ENCODE data around the gene POLN.

POLN gene

DNA sequence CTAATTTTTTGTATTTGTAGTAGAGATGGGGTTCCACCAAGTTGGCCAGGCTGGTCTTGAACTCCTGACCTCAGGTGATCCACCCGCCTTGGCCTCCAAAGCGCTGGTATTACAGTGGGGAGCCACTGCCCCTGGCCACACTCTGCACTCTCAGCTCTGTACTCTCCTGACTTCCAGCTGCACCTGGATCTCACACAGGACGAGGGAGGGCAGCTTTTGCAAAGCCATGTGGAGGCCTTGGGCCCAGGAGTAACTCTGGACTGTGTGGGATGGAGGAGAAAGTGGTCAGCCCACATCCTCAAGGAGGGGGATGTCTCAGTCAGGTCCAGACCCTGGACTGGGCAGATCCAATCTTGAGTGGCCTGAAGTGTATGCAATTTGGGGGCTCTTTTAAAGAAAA, 159.8 kb downstream of the POLN start:
- no peak for DNase-seq (ENCODE audit: low read depth)

DNA sequence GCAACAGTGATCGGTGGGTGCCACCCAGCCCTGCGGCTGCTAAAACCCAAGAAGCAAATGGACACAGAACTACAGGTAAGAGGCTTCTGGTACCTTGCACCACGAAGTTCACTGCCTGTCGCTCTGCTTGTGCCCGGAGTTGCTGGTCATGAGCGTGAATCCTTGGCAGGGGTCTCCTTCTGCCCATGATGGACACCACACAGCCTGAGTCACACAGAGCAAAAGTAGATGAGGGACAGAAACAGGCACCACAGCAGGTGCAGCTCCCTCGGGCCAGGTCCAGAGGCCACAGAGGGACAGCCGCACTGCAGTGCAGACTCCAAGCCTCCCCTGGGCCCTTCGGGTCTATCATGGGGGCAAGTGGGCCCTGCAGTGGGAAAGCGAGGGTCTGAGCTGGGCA, 160.4 kb downstream of the POLN start:
- no peak for DNase-seq (ENCODE audit: low read depth)

DNA sequence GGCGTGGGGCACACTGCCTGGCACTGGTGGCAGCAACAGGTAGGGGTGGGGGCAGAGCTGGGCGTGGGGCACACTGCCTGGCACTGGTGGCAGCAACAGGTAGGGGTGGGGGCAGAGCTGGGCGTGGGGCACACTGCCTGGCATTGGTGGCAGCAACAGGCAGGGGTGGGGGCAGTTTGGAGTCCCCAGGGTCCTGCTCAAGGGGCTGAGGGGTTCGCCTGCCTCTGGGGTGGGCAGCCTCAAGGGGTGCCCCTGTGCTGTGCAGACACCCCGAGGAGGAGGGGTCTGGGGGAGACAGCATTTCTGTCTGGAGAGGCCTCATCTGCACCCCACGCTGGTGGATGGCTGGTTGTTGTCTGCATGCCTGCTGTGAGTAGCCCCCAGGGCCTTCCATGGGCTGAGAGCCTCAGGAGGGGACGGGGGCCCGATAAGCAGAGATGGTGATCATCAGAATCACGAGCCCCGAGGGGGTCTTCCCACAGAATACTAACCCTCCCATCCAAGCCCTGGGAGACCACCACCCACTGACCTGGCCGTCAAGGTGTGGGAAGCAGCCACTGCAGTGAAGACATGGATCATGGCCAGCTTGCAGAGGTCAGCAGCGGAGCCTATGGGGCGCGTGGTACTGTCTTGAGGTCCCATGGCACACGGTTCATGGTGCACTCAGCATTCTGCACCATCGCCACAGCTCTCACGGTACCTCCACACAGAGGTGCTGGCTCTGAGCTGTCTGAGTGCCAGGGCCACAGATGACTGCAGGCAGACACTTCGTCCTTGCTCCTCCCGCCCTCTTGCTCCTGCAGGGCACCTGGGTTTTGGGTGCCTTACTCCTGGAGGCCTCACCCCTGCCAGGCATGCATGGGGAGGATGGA, 161.3 kb downstream of the POLN start:
- no peak for DNase-seq (ENCODE audit: low read depth)

DNA sequence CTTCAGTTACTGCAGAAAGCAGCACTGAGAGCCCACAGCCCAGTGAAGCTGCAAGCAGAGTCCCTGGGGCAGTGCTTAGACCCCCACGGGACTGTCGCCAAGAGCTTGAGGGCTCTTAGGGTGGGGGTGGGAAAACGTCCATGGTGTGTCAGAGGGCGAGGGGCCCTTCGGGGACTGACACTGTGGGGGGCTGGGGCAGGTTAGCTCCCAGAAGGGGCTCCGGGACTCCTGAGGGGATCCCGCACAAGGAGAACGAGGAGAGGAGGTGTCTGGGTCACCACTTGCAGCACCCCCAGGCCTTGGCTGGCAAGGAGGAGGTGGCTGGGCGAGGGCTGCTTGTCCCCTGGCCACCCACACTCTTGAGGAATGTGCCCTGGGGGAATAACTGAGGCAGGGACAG, 162.0 kb downstream of the POLN start:
- no peak for DNase-seq (ENCODE audit: low read depth)

DNA sequence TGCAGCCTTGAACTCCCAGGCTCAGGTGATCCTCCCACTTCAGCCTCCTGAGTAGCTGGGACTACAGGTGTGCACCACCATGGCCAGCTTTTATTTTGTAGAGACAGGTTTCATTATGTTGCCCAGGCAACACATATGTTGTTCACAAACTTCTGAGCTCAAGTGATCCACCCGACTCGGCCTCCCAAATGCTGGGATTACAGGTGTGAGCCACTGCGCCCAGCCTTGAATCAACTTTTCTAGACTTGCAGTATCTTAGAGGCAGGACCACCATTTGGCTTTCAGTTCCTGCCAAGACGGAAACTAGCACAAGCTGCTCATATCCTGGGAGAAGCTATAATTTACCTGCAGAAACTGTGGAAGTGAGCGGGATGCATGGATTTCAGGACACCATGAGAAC, 162.9 kb downstream of the POLN start:
- DNase-seq (ENCODE audit: low read depth) = no peak

DNA sequence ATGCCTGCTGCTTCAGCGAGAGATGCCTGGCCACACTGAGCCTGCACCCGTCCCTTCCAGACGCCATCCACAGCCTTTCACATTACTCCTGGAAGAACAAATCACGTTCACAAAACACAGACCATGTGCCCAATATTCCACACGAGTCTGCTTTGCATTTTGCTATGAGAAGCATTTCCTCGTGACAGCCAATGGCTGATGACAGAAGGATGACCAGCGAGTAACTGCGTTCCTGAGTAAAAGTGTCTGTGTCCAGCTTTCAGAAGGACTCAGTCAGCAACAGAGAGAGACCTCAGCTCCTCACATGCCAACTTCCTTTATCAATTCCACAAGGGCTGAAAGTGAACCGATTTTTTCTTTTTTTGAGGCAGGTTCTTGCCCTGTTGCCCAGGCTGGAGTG, 163.3 kb downstream of the POLN start:
- DNase-seq (ENCODE audit: low read depth) = no peak

DNA sequence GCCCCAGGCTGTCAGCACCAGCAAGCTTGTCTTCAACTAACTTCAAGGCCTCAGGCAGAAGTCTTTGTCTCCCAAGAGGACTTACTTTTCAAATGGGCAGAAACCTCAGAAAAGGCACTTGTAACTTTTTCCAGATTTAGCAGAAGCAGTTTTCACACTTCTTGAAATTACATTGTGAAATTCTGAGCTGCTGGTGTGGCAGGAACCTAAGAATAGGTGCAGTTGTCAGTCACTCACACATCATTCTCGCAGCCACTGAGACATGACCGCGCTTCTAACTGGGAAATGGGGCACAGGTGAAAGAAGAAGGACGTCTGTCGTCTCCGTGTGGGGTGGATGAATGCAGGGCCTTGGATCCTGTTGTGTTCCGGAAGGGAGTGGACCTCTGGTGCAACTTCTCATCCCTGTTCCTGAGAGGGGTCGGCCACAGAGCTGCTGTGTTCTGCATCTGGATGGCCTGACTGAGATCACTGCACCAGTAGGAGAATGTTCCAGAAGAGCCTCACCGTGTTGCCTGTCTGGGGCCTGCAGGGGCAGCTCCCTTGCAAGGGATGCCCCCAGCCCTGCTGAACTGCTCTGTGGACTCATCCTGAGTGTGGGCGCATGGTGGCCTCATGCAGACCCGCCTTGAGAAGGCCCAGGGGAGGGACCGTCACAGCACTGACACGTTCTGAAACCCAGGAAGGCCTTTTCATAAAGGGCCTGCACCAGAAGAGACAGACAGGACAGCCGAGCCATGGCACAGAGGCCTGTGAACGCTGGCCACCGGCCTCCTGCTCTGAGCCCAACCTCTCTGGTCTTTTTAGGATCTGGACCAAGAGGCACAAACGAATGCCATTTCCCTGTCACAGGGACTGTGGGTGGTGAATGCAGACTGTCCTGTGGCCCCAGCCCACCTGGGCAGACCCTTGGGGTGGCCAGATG, 164.1 kb downstream of the POLN start:
- DNase-seq (ENCODE audit: low read depth) = no peak

DNA sequence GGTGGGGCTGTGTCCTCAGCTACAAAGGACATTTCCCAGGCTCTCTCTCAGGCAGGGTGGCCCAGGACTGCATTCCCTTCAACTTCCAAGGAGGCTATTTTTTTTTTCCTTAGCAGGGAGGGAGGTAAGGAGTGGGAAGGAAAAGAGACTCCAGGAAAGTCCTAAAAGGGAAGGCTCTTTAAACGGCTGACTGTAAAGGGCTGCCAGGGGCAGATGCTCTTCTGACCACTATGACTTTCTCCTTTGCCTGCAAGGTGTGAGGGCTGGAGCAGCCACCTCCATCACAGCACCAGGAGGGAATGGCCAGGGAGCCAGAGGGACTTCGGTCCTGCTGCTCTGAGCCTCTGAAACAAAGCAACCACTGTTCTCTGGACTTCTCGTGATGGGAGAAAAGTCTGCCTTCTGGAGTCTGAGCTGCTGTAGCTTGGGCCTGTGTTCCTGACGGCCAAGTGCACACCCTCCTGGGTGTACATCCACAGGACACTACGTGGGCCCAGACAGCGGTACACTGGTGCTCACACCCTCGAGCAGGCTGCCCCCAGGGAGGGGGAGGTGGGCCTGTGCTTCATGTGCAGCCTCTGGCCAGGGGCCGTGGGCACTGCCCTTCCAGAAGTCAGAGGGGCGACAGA, 164.9 kb downstream of the POLN start:
- DNase-seq (ENCODE audit: low read depth) = no peak

DNA sequence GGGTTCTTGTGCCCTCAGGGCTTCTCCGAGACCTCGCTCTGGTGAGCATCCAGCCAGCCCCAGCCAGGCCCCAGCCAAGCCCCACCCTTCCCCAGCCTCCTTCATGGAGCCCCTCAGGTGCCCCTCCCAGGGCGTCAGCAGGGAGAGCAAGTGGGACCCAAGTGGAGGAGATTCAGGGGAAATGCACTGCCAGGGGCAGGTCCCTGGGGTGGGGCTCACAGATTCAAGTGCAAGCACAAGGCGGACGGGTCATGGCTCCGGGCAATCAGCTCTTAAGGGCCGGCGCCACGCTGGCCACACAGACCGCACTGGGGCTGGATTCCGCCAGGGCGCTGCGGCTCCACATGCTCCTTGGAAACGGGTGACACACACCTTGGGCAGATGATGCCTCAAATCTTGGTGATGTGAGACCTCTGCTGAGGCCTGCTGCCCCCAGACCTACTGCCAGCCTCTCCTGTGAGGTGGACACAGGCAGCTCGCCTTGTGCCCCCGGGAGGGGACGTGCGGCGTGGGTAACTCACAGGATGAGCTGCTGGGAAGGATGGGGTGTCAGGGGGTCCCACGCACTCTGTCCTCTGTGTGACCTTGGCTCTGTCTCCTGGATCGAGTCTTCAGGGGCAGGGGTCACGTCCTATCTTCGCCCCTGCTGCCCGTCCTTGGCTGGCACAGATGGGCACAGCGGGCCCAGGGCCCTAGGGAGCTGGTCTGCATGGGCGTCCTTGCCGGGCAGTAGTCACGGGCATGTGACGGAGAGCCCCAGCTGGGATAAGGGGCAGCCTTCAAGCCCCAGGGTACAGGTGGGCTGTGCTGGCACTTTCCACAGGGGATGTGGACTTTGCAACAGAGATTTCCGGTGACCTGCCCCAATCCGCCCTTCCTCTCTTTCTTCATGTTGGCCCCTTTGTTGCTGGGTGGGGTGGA, 165.7 kb downstream of the POLN start:
- DNase-seq (ENCODE audit: low read depth) = no peak

DNA sequence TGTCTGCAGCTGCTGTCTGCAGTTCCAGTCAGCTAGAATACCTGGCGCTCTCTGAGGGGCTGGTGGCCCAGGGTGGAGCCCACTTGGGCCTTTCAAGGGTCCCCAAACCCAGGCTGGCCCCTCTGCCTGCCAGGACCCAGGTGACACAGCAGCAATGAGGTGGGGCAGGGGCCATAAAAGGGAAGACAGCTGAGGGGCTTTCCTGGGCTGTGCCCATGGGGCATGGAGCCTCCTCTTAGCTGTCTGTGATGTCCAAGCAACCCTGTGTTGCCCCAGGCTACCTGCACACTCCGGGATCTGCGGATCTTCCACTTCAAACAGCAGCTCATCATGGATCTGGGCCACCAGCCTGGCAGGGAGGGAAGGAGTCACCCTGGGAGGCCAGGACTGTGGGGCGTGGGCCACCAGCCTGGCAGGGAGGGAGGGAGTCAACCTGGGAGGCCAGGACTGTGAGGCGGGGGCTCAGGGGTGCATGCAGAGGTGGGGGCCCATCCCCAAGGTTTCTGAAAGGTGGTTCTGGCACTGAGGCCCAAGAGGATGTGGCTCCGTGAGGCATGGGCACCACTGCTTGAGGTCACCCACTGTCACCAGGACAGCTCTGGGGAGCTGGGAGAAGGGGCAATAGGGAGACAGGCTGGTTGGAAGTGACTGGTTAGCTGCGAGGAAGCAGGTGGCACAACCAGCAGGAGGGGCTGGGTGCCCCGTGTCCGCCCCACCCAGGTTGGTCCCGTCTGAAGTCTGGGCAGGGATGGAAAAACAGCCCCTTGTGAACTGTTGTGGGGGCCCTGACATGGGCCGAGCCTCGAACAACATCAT, 166.5 kb downstream of the POLN start:
- DNase-seq (ENCODE audit: low read depth) = no peak

DNA sequence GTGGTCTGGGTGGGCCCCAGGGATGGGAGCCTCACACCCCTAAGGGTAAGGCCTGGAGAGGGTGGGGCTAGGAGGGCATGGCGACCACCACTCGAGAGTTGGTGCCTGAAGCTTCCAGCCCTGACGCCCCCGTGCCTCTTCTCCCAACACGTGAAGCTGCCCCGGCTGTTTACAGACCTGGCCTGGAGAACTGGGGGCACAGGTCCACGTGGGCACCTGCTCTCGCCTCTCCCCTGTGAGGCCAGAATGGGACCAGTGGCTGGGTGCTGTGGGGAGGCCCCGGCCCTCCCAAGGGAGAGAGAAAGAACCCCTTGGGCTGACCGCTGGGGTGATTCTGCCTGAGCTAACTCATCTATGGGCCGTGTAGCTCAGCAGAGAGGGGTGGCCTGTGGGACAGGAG, 167.3 kb downstream of the POLN start:
- DNase-seq (ENCODE audit: low read depth) = no peak

DNA sequence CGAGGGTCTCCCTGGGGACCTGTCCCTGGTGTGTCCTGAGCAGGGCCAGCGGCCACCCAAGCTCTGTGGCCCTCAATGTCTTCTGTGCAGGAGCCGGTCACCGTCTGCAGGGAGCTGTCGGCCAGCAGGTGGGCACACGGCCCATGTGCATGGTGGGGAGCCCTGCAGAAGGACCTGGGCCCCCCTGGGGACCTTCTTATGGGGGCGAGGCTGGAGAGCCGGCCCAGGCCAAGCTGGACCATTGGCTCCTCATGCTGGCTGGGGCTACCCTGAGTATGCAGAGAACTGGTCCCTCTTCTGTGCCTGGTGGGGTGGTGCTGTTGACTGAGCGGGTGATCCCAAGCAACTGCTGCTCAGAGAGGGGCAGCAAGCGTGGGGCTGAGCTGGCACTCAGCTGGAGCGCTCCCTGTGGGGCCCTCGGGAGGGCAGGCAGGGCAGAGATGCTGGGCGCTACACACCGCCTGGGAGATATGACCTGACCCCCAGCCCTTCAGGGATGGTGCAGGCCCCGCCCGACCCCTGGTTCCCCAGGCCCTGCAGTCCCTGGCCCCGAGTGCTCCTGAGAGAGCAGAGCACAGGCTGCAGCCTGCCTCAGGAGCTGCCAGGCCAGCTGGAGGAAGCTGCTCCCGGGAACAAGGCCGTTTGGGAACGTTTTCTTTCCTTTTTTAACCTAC, 168.0 kb downstream of the POLN start:
- DNase-seq (ENCODE audit: low read depth) = no peak

DNA sequence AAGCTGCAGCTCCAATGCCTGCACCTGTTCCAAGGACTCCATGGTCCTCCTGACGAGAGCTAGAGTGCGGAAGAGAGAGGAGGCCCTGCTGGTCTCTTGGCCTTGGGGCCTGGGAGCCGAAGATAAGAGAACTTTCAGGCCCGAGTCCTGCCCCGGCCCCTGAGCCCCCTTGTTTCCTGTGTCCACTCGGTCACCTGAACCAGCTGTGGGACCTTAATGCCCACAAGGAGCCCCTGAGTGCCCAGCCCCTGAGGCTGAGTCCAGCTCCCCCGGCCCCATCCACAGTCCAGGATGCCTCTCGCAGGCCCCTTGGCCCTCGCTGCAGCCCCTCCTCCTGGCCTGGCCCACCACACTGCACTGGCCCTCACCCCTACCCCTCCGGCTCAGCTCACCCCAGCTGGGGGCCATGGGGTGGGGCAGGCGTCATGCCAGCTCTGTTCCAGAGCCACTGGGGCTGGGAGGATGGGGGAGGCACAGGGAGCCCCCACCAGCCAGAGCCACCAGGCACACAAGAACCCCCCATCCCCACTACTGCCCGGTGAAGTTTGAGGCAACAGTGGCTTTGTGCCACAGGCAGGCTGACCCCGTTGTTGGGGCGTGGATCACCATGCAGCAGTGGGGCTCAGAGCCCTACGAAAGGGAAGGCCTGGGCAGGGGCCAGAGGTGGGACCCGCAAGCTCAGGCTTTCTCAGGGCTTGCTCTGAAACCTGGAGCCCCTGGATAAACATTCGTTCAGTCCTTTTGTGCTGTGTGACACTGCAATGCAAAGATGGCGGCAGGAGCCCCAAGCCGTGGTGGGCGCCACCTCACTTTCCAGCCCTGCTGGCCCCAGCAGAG, 168.7 kb downstream of the POLN start:
- DNase-seq (ENCODE audit: low read depth) = no peak

DNA sequence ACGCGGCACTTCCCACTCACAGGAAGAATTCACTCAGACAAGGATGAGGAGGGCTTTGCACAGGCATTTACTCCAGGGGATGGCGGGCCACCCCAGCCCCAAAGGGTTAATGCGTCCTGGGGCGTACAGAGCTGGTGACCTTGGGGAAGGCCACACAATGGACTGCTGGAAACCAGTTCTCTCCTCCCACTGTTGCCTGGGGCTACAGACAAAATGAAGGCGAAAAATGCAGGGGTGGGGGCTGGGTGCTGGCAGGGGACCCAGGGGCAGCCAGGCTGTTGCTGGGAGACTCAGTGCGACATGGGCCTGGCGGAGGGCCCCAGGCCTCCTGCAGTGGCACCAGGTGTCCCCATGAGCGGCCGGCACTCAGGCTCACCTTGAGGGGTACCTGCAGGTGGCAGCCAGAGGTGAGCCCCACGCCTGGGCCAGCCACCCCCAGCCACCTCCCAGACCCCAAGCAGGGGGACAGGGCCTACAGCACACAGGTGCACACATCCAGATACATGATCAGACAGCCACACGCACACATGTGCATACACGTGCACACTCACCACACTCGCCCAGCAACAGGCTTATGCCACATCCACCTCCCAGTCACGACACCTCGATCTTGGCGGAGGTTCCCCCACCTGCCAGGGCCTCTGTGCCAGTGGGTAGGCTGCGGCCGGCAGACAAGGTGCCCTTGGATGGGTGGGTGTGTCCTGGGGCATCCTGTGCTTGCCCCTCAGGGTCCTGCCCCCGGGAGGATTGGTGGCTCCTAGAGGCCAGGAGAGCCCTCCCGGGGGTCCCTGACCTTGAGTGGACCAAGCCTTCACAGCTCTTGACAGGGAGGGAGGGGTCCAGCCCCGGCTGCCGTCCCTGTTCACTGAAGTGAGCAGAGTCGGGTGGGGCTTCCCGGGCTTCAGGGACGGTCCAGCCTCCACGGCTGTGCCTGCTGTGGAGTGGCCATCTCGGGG, 169.7 kb downstream of the POLN start:
- DNase-seq (ENCODE audit: low read depth) = no peak

DNA sequence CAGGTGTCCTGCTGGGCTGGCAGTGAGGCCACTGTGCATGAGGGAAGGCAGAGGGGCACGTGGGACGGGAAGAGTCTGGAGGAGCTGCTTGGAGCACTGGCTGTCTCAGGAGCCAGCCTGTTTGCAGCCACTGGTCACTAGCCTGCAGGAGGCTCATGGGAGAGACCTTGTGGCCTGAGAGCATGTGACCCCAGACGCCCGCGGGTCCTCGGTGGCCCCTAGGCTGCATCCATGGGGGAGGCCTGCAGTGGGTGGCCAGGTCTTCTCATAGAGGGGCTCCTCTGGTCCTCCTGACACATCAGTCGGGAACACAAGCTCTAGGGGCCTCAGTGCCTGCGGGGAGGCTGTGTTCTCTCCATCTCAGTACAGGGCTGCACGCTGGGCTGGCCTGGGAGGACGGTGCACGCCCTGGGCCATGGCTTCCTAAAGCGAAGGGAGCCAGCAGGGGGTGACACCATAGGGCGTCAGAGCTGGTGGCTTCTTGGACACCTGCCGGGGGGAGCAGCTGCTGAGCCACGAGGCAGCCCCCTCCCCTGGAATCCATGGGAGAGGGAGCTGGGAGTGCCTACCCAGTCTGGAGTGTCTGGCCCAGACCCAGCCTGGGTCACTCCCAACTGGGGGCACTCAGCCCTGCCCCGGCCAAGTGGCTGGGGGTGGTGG, 170.5 kb downstream of the POLN start:
- no peak for DNase-seq (ENCODE audit: low read depth)

DNA sequence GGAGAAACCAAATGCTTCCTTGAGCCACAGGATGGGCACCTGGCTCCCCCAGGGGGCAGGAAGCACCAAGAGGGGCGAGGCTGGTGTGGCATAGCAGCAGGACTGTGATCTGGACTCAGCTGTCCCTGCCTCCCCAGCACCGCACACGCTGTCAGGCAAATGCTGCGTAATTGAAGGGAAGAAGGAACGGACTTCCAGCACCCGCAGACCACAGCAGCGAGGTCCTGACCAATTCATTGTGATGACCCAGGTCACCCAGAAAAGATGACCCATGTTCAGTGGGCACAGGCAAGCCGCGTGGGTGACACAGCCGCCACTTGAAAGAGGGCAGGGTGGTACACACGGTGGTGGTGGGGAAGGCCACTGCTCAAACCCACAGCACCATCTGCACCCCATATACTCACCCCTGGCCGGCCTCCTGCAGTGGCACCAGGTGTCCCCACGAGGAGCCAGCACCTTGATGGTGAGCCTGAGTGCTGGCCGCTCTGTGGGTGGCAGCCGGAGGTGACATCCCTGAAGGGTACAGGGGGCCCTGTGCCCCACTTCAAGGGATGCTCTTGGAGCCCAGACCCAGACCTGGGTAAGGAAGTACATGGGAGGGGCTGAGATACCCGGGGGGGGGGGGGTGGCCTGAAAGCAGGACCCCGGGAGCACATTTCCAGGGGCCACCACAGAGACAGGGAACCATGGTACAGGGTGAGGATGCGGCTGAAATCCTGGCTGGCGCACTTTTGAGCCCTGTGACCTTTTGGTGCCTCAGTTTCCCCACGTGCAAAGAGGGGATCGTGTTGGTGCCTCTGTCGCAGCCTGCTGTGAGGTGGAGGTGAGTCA, 171.3 kb downstream of the POLN start:
- no peak for DNase-seq (ENCODE audit: low read depth)

DNA sequence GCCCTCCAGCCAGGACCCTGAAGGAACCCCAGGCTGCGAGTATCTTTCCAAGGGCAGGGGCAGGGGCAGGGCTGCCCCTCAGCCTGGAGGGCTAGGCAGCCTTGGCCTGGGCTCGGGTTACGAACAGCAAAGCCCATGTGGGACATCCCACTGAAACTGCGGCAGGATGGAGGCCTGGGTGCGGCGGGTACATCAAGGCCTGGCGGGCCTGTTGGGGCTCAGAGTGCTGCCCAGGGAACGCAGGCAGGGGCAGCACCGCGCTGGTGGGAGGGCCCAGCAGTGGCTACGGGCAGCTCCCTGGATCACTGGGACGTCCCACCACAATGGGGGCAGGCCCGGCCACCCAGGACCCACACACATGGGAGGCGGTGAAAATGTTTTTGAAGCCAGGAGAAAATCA, 171.9 kb downstream of the POLN start:
- no peak for DNase-seq (ENCODE audit: low read depth)

All from CMK (cell line).